ENCODE measurements around the gene ARHGAP8.
"Not testable (repeated sequence)": the region's sequence is repeated elsewhere in the genome, so short reads cannot be mapped to it uniquely, and the experiment has no call there.

The ARHGAP8 gene

GRCh38 chr22:44891791-44892190 lies 139.4 kb downstream of the ARHGAP8 start:
- DNase-seq = no peak

- DNase-seq = no peak
Observed at GRCh38 chr22:44892243-44892642, 139.9 kb downstream of the ARHGAP8 start.

- DNase-seq = no peak
Observed at GRCh38 chr22:44892803-44893730, 140.7 kb downstream of the ARHGAP8 start.

GRCh38 chr22:44893731-44894080 lies 141.3 kb downstream of the ARHGAP8 start:
- no peak for DNase-seq

- DNase-seq = no peak
Observed at GRCh38 chr22:44894321-44894720, 141.9 kb downstream of the ARHGAP8 start.

GRCh38 chr22:44894782-44895181 lies 142.4 kb downstream of the ARHGAP8 start:
- DNase-seq = no peak

GRCh38 chr22:44895296-44896055 lies 143.1 kb downstream of the ARHGAP8 start:
- no peak for DNase-seq

- DNase-seq = no peak
Observed at GRCh38 chr22:44898236-44898635, 145.9 kb downstream of the ARHGAP8 start.

GRCh38 chr22:44901301-44901700 lies 148.9 kb downstream of the ARHGAP8 start:
- no peak for DNase-seq

- DNase-seq = not testable (repeated sequence)
Observed at GRCh38 chr22:44903164-44903563, 150.8 kb downstream of the ARHGAP8 start.

GRCh38 chr22:44904492-44905152 lies 152.2 kb downstream of the ARHGAP8 start:
- not testable (repeated sequence) for DNase-seq

GRCh38 chr22:44906248-44906936 lies 154.0 kb downstream of the ARHGAP8 start:
- no peak for DNase-seq

GRCh38 chr22:44906999-44907644 lies 154.7 kb downstream of the ARHGAP8 start:
- no peak for DNase-seq

- DNase-seq = no peak
Observed at GRCh38 chr22:44907765-44908737, 155.7 kb downstream of the ARHGAP8 start.

GRCh38 chr22:44909241-44909640 lies 156.9 kb downstream of the ARHGAP8 start:
- DNase-seq = no peak
